Germinal center (tissue), 1 donor: ENCODE results near the gene ADRA2A.

ENCODE experiments used
- DNase-seq: peaks from one replicate; pipeline ENCODE4 v3.0.0; 2012; ENCODE audit warnings: mixed read lengths, low spot score

Gene ADRA2A

DNA sequence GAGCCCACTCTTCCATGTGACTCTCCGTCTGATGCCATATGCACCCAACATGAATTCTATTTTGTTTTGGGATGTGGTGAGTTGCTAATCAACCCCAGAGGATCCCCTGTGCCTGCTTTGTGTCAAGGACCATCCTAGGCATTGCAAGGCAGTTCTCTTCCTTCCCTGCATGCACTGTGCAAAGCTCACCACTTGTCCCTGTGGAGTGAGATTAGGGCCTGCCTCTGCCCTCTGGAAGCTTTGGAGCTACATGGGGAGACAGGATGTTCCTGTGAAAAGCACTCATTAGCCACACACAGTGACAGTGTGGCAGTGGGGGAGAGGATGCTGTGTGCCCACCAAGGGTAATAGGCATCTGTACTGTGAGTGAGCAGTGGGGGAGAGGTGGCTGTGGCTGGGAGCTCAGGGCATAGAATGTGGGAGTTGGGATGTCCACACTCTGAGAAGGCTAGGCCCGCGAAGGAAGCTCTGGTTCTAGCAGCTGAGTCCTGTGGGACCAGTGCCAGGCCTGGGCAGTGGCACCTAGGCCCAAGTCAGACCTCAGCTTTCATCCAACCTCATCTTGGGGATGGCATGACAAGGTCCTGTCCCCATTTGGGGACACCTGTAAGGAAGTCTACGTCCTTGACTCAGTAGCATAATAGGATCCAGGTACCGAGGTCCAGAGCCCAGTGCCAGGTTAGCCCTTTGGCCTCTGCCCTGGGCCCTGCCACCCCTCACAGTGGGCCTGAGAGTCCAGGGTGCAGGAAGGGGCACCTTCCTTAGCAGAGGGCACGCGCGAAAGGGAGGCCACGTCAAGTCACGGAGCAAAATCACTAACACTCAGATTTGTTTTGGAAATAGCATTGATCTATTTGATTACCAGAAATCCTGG lies 6.6 kb downstream of the ADRA2A start:
- no peak for DNase-seq

DNA sequence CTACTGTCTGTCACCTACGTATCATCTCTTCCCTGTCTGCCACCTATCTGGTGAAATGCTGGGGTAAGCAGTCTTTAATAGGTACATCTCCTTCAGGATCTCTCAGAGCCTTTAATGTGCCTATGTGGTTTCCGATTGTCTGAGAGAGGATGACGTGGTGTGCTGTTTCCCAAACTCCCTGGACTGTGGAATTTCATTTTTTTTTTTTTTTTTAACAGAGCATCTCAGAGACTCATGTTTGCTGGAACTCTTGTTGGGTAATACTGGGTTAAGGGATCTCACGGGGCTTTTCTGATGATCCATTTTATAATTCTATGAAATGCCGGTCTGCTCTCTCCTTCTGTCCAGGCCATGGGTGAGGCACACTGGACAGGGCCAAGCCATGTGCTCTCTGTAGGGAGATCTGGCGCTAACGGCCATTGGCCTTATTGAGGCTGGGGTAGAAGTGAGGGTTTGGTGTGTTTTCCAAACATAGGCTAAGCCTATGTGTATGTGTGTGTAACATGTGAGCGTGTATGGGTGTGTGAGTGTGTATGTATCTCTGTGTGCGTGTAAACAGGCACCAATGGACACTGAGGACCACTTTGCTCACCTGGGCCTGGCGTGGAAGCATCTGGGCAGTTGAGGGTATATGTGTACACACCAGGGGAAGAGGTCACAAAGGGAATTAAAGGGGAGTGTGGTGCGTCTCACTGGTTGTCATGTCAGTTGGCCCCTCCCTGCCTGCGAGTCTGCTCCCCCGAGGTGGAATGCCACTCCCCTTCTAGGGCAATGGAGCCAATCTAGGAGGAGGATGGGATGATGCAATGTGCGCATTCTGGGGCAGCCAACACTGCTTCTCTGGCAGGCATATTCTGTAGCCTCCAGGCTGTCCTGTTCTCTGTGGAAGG lies 7.8 kb downstream of the ADRA2A start:
- DNase-seq: no peak

DNA sequence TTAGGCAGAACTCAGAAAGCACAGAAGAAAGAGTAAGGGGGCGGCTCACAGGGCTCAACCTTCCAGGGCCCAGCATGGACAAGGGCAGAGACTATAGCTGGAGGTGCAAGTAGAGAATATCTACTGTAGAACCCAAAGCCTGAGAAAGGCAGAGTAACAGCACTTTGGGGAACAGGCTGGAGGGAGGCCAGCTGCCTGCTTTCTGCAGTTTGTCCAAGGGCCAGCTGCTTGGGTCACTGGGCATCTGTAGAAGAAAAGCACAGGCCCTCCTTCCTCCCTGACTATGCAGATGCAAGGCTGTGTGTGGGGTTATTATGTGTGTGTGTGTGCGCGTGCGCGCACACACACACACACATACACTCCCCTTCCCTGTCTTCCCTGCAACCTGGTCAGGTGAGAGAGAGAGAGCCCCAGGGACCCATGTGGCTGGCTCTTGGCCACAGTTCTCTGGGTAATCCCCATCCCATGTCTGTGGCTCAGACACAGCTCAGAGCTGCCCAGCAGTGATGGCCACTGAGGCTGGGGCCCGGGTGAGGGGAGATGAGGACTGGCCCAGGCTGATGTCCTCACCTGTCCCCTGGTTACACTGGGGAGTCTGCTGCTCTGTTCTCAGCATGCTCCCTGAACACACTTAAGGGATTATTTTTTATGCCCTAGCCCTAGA lies 9.0 kb downstream of the ADRA2A start:
- no peak for DNase-seq

DNA sequence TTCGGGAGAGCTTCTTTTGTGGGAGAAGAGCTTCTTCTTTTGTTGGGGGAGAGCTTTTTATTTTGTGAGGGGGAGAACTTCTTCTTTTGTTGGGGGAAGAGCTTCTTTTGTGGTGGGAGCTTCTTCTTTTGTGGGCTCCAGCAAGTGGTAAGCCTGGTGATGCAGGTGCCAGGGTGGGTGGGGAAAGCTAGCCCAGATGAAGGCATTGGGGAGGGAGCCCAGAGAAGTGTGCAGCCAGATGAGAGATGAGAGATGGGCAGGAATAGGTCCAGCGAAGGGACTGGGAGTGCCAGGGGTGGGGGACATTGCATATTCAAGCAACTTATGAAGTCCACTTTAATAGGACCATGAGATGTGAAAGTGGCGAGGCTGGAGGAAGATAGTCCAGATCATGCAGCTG lies 9.7 kb downstream of the ADRA2A start:
- DNase-seq: no peak

DNA sequence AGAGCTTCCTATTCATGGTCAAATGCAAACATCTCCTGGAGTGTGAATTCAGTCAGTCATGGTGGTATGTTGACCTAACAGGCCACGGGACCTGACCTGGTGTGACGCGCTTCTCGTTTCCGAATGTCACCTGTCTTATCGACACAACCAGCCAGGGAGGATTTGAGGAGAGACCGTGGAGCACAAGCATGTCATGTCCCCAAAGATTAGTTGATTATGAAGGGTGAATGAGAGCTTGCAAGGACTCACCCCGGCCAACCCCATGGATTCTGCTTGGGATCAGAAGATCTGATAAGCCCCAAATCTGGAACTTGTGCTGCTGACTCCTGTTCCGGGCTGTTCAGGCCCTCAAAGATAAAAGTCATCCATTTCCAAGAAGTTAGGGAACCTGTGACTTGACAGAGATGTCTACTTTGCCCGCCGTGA lies 10.5 kb downstream of the ADRA2A start:
- no peak for DNase-seq

DNA sequence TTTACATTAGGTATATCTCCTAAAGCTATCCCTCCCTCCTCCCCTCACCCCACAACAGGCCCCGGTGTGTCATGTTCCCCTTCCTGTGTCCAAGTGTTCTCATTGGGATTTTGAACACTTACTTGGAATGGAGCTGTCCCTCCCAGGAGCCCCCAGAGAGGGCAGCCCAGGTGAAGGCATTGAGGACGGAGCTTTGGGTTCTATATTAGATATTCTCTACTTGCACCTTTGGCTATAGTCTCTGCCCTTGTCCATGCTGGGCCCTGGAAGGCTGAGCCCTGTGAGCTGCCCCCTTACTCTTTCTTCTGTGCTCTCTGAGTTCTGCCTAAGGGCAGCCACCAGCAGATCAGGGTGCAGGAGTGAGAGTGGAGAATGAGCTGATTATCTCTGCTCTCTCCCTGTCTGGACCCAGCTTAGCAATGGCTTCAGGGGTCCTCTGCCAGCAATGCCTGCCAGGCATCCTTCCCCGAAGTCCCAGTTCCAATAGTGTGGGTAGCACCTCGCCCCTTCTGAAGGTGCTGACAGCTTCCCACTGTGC lies 11.2 kb downstream of the ADRA2A start:
- DNase-seq: no peak

DNA sequence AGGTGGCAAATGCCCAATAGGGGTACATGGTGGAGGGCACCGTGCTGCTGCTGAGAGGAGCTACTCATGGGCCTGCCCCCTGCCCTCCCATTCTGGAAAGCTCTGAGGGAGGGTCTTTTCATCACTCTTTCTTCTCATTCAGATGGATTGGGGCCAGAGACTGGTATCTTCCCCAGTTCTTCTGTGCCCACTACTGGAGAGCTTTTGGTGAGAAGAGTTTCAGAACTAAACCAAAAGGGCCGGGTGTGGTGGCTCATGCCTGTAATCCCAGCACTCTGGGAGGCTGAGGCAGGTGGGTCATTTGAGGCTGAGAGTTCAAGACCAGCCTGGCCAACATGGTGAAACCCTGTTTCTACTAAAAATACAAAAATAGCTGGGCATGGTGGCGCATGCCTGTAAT lies 12.5 kb downstream of the ADRA2A start:
- no peak for DNase-seq

DNA sequence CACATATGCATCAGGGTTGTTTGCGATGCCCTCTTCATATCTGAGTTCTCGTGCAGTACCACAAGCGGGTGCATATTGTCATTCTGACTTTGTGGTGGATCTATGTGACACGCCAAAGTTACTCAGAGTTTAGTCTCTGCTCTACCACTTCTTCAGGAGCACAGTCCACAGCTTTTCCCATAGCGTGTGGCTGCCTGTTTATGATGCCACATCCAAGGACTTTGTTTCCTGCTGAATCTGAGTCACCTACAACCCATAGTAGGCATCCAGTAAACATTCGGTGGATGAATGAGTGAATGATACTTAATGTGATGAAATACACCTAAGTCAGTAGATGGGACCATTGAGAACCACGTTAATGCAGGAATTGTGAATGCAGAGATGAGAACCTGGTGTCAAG lies 15.0 kb downstream of the ADRA2A start:
- no peak for DNase-seq

DNA sequence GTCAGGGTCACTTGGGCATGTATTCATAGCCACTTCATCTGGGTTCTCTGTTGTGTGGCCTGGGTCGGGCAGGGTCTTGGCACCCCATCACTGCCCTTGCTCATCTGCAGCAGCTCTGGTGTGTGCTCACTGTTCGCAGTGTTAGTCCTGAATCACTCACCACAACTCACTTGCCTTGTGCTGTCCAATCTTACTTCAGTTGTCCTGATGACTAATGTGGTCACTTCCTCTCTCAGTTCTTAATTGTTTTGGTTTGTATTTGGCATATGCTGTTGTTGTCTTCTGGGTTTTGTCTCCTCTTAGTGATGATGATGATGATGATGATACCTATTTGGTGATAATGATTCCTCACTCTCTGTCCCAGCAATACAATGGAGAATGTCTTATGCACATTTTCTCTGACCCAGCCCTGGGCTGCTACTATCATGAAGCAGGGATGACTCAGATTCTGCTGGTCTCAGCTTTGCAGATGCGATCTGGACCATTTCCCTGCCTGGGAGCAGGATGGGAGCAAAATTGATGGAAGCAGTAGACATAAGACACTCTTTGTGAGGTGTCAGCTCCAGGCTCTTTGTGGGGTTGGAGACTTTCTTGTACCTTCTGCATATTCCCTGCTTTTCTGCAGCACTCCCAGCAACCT lies 17.0 kb downstream of the ADRA2A start:
- no peak for DNase-seq

DNA sequence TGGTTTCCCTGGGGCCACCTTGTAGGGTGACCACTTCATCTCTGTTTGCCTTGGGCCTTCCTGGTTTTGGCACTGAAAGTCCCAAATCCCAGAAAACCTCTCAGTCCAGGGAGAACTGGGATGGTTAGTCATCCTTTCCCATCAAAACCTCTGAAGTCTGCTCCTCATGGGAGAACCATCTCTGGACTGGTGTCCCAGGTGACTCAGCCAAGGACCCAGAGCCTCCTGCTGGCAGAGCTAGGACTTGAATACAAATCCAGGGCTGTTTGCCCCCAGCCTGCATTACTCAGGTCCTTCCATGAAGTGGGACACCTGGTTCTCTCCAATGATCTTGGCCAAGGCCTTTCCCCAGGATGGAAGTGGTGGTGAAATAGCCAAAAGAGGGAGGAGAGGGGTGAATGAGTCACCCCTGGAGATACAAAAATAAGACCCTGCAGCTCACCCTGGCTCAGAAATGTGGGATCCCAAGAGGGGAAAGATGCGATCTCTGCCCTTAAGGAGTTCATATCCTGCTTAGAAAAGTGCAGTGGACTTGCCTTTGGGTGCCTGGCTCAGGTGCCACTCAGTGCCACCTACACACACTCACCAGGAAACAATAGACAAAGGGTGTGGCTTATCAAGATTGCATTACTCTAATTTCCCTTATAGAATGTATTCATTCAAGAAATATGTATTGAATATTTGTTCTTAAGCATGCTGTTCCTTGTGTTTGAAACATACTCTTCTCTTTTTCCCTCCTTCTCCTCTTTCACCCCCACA lies 22.0 kb downstream of the ADRA2A start:
- no peak for DNase-seq

DNA sequence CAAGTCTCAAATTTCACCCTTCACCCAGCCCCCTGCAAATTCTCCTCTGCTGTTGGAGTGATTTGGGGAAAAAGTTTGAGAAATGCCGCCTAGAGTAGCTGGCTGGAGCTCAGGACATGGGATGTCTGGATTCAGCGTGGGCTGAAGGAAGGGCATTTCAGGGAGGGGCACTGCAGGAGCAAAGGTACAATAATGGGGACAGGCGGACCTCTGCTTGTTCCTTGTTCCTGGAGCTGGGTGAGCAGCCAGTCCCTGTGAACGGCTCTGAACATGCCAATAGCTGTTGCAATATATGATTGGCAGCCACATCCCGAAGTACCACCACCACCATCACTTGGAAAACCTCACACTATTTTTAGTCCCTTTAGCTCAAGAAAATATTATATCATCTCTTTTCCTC lies 23.4 kb downstream of the ADRA2A start:
- no peak for DNase-seq

DNA sequence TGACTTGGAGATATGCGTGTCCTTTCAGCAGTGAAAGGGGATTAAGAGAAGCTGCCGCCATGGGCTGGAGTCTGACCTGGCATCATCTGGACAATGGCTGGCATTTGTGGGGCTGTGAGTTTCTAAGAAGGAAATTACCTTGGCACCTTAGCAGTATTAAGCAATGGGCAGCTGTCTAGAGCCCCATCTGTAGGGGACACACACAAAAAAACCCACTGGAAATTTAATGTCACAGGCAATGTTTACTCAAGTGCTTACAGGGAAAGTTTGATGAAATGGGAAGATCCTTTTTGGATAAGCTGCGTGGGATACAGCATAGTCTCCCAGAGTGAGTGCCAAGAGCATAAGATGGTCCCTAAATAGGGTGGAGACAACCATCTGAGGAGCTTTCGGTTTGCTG lies 25.0 kb downstream of the ADRA2A start:
- no peak for DNase-seq

DNA sequence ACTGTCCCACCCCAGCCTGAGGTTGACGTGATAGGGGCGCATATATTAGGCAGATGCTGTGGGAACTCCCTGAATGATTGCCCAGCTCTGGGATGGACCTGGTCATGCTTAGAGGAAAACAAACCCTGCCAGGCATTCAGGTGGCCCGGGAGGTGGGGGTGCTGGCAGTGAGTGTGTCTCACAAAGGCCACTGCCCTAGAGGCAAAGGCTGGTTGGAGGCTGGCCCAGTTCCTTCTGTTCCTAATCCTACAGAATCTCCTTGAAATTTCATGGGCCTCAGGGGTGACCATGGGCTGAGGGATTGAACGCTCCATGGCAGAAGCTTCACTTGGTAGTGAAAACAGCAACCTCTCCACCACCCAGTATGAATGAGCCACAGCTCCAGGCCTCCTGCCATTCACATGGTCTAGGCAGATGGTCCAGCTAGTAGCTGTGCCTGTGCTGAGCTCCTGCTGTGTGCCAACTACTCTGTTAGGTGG lies 25.6 kb downstream of the ADRA2A start:
- DNase-seq: no peak

DNA sequence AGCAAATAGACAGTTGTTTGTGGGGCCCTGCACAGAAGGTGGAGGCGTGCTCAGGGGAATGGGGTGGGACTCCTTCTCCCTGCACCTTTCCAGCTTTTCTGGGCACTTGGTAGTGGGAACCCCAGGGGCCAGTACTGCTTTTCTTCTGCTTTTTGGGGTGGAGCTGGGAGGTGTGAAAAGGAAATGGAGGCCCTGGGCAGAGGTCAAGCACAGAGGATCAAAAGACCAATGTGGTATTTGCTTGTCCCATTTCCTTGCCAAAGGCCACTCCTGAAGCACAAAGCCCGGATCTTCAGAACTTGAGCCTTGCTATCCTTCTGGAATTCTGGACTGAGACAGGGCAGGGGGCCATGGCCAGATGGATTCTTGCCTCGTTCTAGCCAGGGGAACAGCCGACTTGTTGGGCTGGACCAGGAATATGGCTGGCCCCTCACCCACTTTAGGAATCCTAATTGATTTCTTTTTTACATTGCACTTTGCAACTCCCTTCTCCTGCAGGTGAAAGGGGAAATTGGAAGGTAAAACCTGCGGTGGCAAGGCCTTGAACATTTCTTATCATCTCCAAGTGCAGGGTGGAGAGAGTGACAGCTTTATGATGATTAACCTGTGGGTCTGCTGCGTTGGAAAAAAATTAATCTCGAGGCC lies 26.5 kb downstream of the ADRA2A start:
- no peak for DNase-seq

DNA sequence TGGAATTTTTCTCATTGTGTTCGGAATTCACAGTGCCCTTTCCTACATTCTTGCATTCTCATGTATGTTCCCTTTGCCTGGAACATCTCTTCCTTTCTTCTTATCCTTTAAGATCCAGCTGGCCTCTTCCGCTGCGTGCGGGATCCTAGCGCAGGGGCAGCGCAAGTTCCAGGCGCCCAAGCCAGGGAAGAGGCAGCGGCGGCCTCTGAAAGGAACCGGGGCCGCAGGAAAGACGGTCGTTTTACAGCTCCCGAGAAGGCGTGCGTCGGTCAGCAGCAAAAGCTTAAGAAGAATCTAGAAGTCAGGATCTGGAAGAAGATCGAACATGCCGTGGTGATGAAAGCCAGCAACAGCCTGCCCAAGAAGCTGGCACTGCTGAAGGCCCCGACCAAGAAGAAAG lies 28.0 kb downstream of the ADRA2A start:
- DNase-seq: no peak

DNA sequence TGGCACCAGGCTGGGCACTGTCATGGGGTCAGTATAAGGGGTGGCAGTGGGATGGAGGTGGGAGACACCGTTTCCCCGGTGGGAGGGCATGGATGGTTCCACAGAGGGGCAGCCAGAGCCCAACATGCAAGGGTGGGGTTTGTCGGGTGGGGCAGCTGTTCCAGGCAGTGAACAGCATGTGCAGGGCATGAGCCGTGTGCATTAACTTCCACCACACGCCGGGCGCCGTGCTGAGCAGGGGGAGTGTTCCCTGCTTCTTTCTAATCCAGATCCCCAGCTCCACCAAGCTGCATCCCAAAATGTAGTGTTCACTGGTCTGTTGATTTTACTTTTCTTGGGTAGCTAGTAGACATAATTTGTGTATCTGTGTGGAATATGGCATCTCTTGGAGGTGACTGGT lies 29.3 kb downstream of the ADRA2A start:
- no peak for DNase-seq

DNA sequence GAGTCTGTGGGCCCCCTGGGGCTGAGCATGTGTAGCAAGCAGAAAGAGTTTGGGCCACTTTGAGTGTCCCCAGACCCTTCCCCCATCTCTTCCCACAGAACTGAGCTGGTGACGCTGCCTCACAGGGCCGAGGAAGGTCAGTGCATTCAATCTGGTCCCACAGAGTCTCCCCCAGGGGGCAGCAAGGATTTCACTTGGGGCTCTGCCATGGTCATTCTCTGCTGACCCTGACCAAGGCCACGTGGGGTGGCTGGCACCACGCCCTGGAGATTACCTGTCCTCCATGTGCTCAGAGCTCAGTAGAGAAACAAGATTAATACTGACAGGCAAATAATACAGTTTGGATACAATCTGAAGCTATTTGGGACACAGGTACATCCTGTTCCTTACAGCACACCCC lies 30.2 kb downstream of the ADRA2A start:
- DNase-seq: no peak

DNA sequence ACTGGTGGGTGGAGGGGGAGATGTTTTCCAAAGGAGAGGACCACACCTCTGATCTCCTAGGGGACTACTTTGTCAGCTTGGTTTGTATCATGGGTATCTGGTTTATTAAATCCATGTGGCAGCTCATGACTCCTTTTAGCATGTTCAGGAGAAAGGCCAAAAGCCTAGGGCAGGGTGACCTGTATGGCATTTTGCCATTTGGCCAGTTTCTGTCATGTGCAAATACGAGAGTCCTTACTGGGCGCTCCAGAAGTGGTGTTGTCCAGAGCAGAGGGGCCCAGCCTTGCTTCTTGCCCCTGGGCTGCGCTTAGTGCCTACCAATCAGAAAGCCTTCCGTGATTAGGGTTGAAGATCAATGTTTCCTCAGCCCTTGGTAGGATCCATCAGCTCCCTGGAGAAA lies 31.0 kb downstream of the ADRA2A start:
- no peak for DNase-seq

DNA sequence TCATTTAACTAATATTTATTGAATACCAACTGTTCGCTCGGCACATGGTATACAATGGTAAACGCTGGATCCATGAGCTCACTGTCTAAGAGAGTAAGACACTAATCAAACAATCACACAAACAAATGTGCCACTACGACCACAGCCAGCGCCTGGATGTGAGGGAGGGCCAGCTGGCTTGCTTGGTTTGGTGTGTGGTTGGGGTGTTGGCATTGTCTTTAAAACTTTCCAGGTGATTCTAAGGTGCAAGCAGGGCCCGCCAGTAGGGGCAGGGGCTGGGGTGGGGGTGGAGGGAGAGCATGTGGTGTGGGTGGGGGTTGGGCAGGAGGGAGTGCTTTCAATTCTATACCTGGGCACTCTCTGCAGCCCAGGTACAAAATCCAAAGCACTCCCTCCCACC lies 31.6 kb downstream of the ADRA2A start:
- DNase-seq: no peak

DNA sequence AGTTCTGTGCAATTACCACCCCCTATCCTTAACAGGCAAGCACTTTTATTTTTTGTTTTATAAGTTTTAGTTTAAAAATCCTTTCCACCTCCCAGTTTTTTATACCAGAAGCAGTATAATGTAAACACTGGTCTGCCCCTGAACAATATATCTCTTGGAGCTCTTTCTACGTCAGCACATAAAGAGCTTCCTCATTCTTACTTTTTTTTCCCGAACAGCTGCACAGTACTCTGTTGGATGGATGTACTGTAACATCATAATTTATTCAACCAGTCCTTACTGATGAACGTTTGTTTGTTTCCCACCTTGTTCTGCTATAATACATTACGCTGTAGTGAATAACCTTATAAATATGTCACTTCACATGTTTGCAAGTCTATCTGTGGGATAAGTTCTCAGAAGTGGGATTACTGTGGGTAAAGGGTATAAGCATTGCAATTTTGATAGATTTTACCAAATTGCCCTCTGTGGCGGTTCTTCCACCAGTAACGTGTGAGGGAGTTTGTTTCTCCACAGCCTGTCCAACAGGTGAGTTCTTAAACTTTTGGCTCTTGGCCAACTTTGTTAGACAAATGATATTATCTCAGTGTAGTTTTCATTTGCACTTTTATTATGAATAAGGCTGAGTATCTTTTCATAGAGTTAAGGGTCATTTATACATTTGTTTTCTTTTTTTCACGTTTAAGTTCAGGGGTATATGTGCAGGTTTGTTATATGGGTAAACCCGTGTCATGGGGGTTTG lies 32.8 kb downstream of the ADRA2A start:
- DNase-seq: no peak
